Stimulated activated CD8-positive, alpha-beta memory T cell treated with anti-CD3 and anti-CD28 coated beads, Interleukin-7, amount 100 ng/mL, for 48 hours (primary cell): ENCODE measurements around the gene NHSL2.
"Not testable (repeated sequence)": the region's sequence is repeated elsewhere in the genome, so short reads cannot be mapped to it uniquely, and the experiment has no call there.

Source experiments
- DNase-seq, 2 donors: peaks; one replicate each; pipeline ENCODE4 v3.0.0-alpha.2; 2020; ENCODE audit warnings: low read depth in 1 of 2; ENCODE audit errors: extremely low read depth in 1 of 2

NHSL2 gene

GRCh38 chrX:72038868-72039267 lies 128.2 kb downstream of the NHSL2 start:
- DNase-seq = no peak

GRCh38 chrX:72040506-72040905 lies 129.9 kb downstream of the NHSL2 start:
- DNase-seq = no peak

GRCh38 chrX:72041176-72041575 lies 130.5 kb downstream of the NHSL2 start:
- no peak for DNase-seq

- no peak for DNase-seq
These were observed 131.5 kb downstream of the NHSL2 start for GRCh38 chrX:72041871-72042851.

GRCh38 chrX:72042852-72043248 lies 132.2 kb downstream of the NHSL2 start:
- DNase-seq = no peak

GRCh38 chrX:72043636-72044035 lies 133.0 kb downstream of the NHSL2 start:
- no peak for DNase-seq

- DNase-seq = no peak
These were observed 134.5 kb downstream of the NHSL2 start for GRCh38 chrX:72045141-72045540.

GRCh38 chrX:72045552-72046277 lies 135.1 kb downstream of the NHSL2 start:
- no peak for DNase-seq

- DNase-seq = no peak
These were observed 135.8 kb downstream of the NHSL2 start for GRCh38 chrX:72046447-72046846.

GRCh38 chrX:72048510-72049455 lies 138.1 kb downstream of the NHSL2 start:
- no peak for DNase-seq

- no peak for DNase-seq
These were observed 139.4 kb downstream of the NHSL2 start for GRCh38 chrX:72050011-72050410.

- DNase-seq = no peak
These were observed 140.9 kb downstream of the NHSL2 start for GRCh38 chrX:72051589-72051988.

GRCh38 chrX:72052415-72053090 lies 141.9 kb downstream of the NHSL2 start:
- DNase-seq = no peak

GRCh38 chrX:72053508-72053907 lies 142.9 kb downstream of the NHSL2 start:
- no peak for DNase-seq

- DNase-seq = no peak
These were observed 144.3 kb downstream of the NHSL2 start for GRCh38 chrX:72054779-72055489.

GRCh38 chrX:72057331-72057730 lies 146.7 kb downstream of the NHSL2 start:
- DNase-seq = no peak

- DNase-seq = no peak
These were observed 147.2 kb downstream of the NHSL2 start for GRCh38 chrX:72057849-72058248.

GRCh38 chrX:72058346-72058745 lies 147.7 kb downstream of the NHSL2 start:
- DNase-seq = not testable (repeated sequence)

- DNase-seq = no peak
These were observed 149.7 kb downstream of the NHSL2 start for GRCh38 chrX:72060196-72060920.
